ENCODE measurements around the gene DIS3L. TPM values are rescaled to one million over a fixed set of nuclear protein-coding genes. Genes with fewer than 3 reads are reported as not detected.
"Not testable (repeated sequence)": the region's sequence is repeated elsewhere in the genome, so short reads cannot be mapped to it uniquely, and the experiment has no call there.

The DIS3L gene
- total RNA-seq, 2 donors from 2014 or later, result 23.6 to 54.7 TPM

DNA sequence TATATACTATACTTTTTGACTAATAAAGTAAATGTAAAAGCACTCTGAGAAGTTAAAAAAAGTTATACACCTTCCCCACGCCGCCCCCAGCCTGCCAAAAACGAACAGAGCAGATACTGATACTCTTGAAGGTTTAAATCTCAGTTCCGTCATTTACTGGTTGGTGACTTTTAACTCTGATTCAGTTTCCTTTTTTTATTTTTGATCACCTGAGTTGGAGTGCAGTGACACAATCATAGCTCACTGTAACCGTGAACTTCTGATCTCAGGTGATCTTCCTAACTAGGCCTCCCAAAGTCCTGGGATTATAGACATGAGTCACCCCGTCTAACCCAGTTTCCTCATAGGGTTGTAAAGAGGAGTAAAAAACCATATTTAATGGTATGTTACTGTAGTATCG, 66.4 kb downstream of the DIS3L start:
- H3K27ac ChIP-seq, result no peak overlapping the region
- no peak overlapping the region for H3K4me3 ChIP-seq
- H3K4me1 ChIP-seq, result peaks cover 0 to 14% of the 10 kb centered on the region in 2 donors
- no peaks in the 10 kb centered on the region for H3K27me3 ChIP-seq
- DNase-seq (ENCODE audit: low spot score), result no peak
- TF ChIP-seq, protein P1, sequence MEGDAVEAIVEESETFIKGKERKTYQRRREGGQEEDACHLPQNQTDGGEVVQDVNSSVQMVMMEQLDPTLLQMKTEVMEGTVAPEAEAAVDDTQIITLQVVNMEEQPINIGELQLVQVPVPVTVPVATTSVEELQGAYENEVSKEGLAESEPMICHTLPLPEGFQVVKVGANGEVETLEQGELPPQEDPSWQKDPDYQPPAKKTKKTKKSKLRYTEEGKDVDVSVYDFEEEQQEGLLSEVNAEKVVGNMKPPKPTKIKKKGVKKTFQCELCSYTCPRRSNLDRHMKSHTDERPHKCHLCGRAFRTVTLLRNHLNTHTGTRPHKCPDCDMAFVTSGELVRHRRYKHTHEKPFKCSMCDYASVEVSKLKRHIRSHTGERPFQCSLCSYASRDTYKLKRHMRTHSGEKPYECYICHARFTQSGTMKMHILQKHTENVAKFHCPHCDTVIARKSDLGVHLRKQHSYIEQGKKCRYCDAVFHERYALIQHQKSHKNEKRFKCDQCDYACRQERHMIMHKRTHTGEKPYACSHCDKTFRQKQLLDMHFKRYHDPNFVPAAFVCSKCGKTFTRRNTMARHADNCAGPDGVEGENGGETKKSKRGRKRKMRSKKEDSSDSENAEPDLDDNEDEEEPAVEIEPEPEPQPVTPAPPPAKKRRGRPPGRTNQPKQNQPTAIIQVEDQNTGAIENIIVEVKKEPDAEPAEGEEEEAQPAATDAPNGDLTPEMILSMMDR (IDR thresholded peaks at IDR 0.05), result no peak
- H3K9me3 ChIP-seq, result no peaks in the 10 kb centered on the region
- no peaks in the 10 kb centered on the region for H3K36me3 ChIP-seq

GRCh38 chr15:66361745-66362460, 68.5 kb downstream of the DIS3L start:
- not testable (repeated sequence) for H3K4me1 ChIP-seq; DNase-seq (ENCODE audit: low spot score); H3K36me3 ChIP-seq; H3K27ac ChIP-seq; H3K9me3 ChIP-seq; H3K4me3 ChIP-seq; H3K27me3 ChIP-seq

- TF ChIP-seq, protein P1 (IDR thresholded peaks at IDR 0.05), result no peak
- no peaks in the 10 kb centered on the region for H3K4me1 ChIP-seq
- H3K36me3 ChIP-seq, result no peaks in the 10 kb centered on the region
- H3K27ac ChIP-seq, result no peak overlapping the region
- no peaks in the 10 kb centered on the region for H3K9me3 ChIP-seq
- DNase-seq (ENCODE audit: low spot score), result no peak
- no peaks in the 10 kb centered on the region for H3K27me3 ChIP-seq
- H3K4me3 ChIP-seq, result no peak overlapping the region
These were observed 69.4 kb downstream of the DIS3L start for GRCh38 chr15:66362776-66363175.

- TF ChIP-seq, protein P1 (IDR thresholded peaks at IDR 0.05), result no peak
- Histone ChIP-seq H3K4me1 (peaks cover 0 to under 1% of the 10 kb centered on the region in 2 donors), H3K27ac (no peak overlapping the region), H3K36me3 (no peaks in the 10 kb centered on the region), H3K27me3 (no peaks in the 10 kb centered on the region), H3K9me3 (no peaks in the 10 kb centered on the region), H3K4me3 (no peak overlapping the region)
- DNase-seq (ENCODE audit: low spot score), result no peak
These were observed 71.7 kb downstream of the DIS3L start for GRCh38 chr15:66364944-66365528.

- Histone ChIP-seq H3K9me3 (peaks cover 0 to 10% of the 10 kb centered on the region in 2 donors), H3K27ac (peak overlapping the region; percentile 28 to 63), H3K4me3 (peak overlapping the region; percentile 8 to 45), H3K27me3 (no peaks in the 10 kb centered on the region), H3K4me1 (peaks cover 0 to 6% of the 10 kb centered on the region in 2 donors), H3K36me3 (no peaks in the 10 kb centered on the region)
- DNase-seq (ENCODE audit: low spot score), result no peak
- TF ChIP-seq, protein P1 (IDR thresholded peaks at IDR 0.05), result no peak
These were observed 76.6 kb downstream of the DIS3L start for GRCh38 chr15:66369773-66370651.

DNA sequence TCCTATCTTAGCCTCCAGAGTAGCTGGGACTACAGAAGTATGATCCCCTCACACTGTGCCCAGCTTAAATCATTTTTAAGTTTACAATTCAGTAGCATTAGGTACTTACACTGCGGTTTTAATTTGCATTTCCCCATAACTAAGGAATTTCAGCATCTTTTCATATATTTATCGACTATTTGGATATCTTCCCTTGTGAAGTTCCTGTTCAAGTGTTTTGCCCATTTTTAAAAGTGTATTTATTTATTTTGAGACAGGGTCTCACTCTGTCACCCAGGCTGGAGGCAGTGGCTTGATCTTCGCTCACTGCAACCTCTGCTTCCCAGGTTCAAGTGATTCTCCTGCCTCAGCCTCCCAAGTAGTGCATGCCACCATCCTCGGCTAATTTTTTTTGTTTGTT, 80.8 kb downstream of the DIS3L start:
- DNase-seq (ENCODE audit: low spot score), result no peak
- no peaks in the 10 kb centered on the region for H3K27me3 ChIP-seq
- TF ChIP-seq, protein P1 (IDR thresholded peaks at IDR 0.05), result no peak

More for the DNA sequence above, 80.8 kb downstream of the DIS3L start:
- Histone ChIP-seq H3K4me1 (peaks cover 0 to 6% of the 10 kb centered on the region in 2 donors), H3K36me3 (no peaks in the 10 kb centered on the region), H3K9me3 (peaks cover 0 to 10% of the 10 kb centered on the region in 2 donors), H3K4me3 (no peak overlapping the region), H3K27ac (no peak overlapping the region)
